ENCODE results near the gene EFL1. TPM values are rescaled to one million over a fixed set of nuclear protein-coding genes. Genes with fewer than 3 reads are reported as not detected.

Gene EFL1
- total and polyA plus RNA-seq, 2 of the 8 experiments (the other 6 are each of a cell fraction or from before 2014, with no cell fraction given): 10.8 to 31.5 TPM

DNA sequence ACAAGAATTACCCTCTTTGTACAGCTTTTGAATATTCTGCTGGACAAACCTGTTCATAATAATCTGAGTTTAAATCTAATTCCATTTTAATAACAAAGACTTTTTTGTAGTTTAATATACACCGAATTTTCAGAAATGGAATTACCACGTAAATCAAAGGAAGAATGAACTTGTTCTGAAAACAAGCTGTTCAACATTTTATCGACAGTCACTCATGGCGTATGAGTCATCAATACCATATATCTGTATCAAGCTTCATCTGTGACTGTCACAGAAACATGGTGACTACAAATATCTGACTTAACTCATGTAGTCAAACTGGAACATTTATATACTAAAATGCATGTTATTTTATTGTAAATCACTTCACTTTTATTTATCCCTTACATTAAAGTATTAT lies 90.0 kb downstream of the EFL1 start:
- Histone ChIP-seq H3K9me3 (ENCODE audit: insufficient read depth in 2 of 2, low read depth in 1 of 2, low read length in 1 of 2) (no peaks in the 10 kb centered on the region), H3K4ac (replicated peaks; ENCODE audit: insufficient read length, low read depth, low read length) (no peak overlapping the region), H3K27me3 (replicated peaks in 1 of 4; ENCODE audit: control insufficient read depth in 3 of 4, extremely low read depth in 1 of 4, insufficient read depth in 3 of 4, low read length in 3 of 4) (no peaks in the 10 kb centered on the region), H3K23ac (ENCODE audit: insufficient read length) (no peak overlapping the region), H3K56ac (replicated peaks; ENCODE audit: insufficient read length, low read depth, low read length) (no peak overlapping the region), H2BK15ac (ENCODE audit: low read length) (no peak overlapping the region), H3K9ac (replicated peaks in 1 of 4; ENCODE audit: extremely low read depth in 1 of 4, low read depth in 3 of 4, low read length in 3 of 4) (no peak overlapping the region), H3K27ac (ENCODE audit: low read depth, low read length) (no peak overlapping the region), H2AK5ac (ENCODE audit: low read depth, low read length) (no peak overlapping the region), H2BK120ac (replicated peaks; ENCODE audit: low read depth, low read length) (no peak overlapping the region), H4K8ac (ENCODE audit: extremely low read depth, insufficient read depth, low read length) (no peak overlapping the region), H3K79me1 (ENCODE audit: low read depth, low read length) (no peaks in the 10 kb centered on the region), H3K4me2 (ENCODE audit: insufficient read depth in 1 of 2, low read depth in 2 of 2, low read length in 2 of 2) (no peak overlapping the region), H2BK20ac (ENCODE audit: low read length) (no peak overlapping the region), H3K36me3 (ENCODE audit: control insufficient read depth in 2 of 4, insufficient read depth in 4 of 4, low read length in 3 of 4) (no peaks in the 10 kb centered on the region), H3K23me2 (ENCODE audit: low read depth, low read length) (no peaks in the 10 kb centered on the region), H4K5ac (ENCODE audit: insufficient read length, low read depth, low read length) (no peak overlapping the region), H2BK12ac (ENCODE audit: low read depth, low read length) (no peak overlapping the region), H3K4me3 (ENCODE audit: extremely low read depth in 1 of 4, insufficient read depth in 2 of 4, low read depth in 3 of 4, low read length in 4 of 4) (no peak overlapping the region), H3K4me1 (replicated peaks in 1 of 4; ENCODE audit: control insufficient read depth in 3 of 4, insufficient read depth in 4 of 4, low read length in 3 of 4) (peaks cover 0 to 3% (median 0%) of the 10 kb centered on the region in 4 experiments; a peak in 2 of 7 replicates), H3K18ac (ENCODE audit: extremely low read depth, low read length) (no peak overlapping the region), H3K14ac (ENCODE audit: insufficient read length) (no peak overlapping the region), H2AFZ (ENCODE audit: low read length) (no peak overlapping the region), H3K79me2 (ENCODE audit: control insufficient read depth in 1 of 2, insufficient read depth in 2 of 2, low read length in 2 of 2) (0 out of 4 replicates have a peak, but pooled peaks cover 0 to 2% of the 10 kb centered on the region in 2 experiments), H4K20me1 (replicated peaks in 1 of 2; ENCODE audit: control insufficient read depth in 1 of 2, insufficient read depth in 2 of 2, low read length in 2 of 2) (no peaks in the 10 kb centered on the region), H2BK5ac (ENCODE audit: low read depth, low read length) (no peak overlapping the region), H4K91ac (replicated peaks; ENCODE audit: insufficient read length, low read length) (no peak overlapping the region)
- CTCF ChIA-PET (ENCODE audit: partially characterized antibody): interaction anchor here (0.7 to 1.9 kb wide), 3 partner anchors 22 to 45 kb away, joined by 3 to 5 read pairs (median 4); no protein-coding TSS in a partner anchor
- no peak for FAIRE-seq
- POLR2A ChIA-PET (ENCODE audit: partially characterized antibody): no interaction called here
- DNase-seq (ENCODE audit: low read depth in 1 of 2, low spot score in 2 of 2): no peak
- WGBS, 2 experiments (ENCODE audit: extremely low coverage in 1 of 2, insufficient coverage in 1 of 2, insufficient read length in 1 of 2, insufficient replicate concordance in 2 of 2, low coverage in 1 of 2, low lambda C conversion rate in 2 of 2, missing lambda C conversion rate in 1 of 2): 89% methylated on average over 4 of the region's 4 CpGs; no CpG with 5 or more reads in 1 of the 2 experiments
- TF ChIP-seq BCL11A (IDR thresholded peaks at IDR 0.05; ENCODE audit: low read depth in 2 of 2, low read length in 2 of 2) (no peak), TAF1 (IDR thresholded peaks at IDR 0.05; ENCODE audit: low read depth, low read length) (no peak), TEAD4 (IDR thresholded peaks at IDR 0.05; ENCODE audit: low read depth, low read length) (no peak), E2F6 (IDR thresholded peaks at IDR 0.05) (no peak), TBP (IDR thresholded peaks at IDR 0.05; ENCODE audit: low read depth, low read length) (no peak), POLR2A (IDR thresholded peaks at IDR 0.05; ENCODE audit: control extremely low read depth in 1 of 2, low read depth in 2 of 2, low read length in 2 of 2) (no peak), POU5F1 (IDR thresholded peaks at IDR 0.05; ENCODE audit: low read depth, low read length) (no peak), CHD2 (IDR thresholded peaks at IDR 0.05; ENCODE audit: low read length) (no peak), SP1 (IDR thresholded peaks at IDR 0.05; ENCODE audit: low read depth, low read length) (no peak), ZNF274 (IDR thresholded peaks at IDR 0.05; ENCODE audit: borderline replicate concordance, extremely low read depth, low read length) (no peak), CTBP2 (IDR thresholded peaks at IDR 0.05; ENCODE audit: borderline replicate concordance, insufficient read depth, insufficient read length, low read length) (no peak), NANOG (IDR thresholded peaks at IDR 0.05; ENCODE audit: insufficient read depth, low read depth, low read length, poor library complexity, severe bottlenecking) (no peak), NRF1 (IDR thresholded peaks at IDR 0.05; ENCODE audit: low read depth, low read length) (no peak), ASH2L (IDR thresholded peaks at IDR 0.05; ENCODE audit: low read length) (no peak), SP2 (IDR thresholded peaks at IDR 0.05; ENCODE audit: low read length) (no peak)
